ENCODE results near the gene CEP19. TPM values are rescaled to one million over a fixed set of nuclear protein-coding genes. Genes with fewer than 3 reads are reported as not detected.
"Not testable (repeated sequence)": the region's sequence is repeated elsewhere in the genome, so short reads cannot be mapped to it uniquely, and the experiment has no call there.

The CEP19 gene
- total RNA-seq, 1 donor from 2014 or later: 2.5 TPM

GRCh38 chr3:196753201-196753600 lies 41.2 kb upstream of the CEP19 start:
- H3K36me3 Mint-ChIP-seq (ENCODE audit: low read depth): peaks cover 10% of the 10 kb centered on the region
- no peaks in the 10 kb centered on the region for H3K27me3 Mint-ChIP-seq (ENCODE audit: low read depth)
- H3K27ac Mint-ChIP-seq (ENCODE audit: unreplicated experiment): peak overlapping the region; percentile 46
- peaks cover 42% of the 10 kb centered on the region for H3K4me1 Mint-ChIP-seq (ENCODE audit: low read depth)
- DNase-seq (ENCODE audit: low spot score): no peak
- H3K9me3 Mint-ChIP-seq (ENCODE audit: low read depth): peaks cover 9% of the 10 kb centered on the region
- TF ChIP-seq, protein P1, sequence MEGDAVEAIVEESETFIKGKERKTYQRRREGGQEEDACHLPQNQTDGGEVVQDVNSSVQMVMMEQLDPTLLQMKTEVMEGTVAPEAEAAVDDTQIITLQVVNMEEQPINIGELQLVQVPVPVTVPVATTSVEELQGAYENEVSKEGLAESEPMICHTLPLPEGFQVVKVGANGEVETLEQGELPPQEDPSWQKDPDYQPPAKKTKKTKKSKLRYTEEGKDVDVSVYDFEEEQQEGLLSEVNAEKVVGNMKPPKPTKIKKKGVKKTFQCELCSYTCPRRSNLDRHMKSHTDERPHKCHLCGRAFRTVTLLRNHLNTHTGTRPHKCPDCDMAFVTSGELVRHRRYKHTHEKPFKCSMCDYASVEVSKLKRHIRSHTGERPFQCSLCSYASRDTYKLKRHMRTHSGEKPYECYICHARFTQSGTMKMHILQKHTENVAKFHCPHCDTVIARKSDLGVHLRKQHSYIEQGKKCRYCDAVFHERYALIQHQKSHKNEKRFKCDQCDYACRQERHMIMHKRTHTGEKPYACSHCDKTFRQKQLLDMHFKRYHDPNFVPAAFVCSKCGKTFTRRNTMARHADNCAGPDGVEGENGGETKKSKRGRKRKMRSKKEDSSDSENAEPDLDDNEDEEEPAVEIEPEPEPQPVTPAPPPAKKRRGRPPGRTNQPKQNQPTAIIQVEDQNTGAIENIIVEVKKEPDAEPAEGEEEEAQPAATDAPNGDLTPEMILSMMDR (IDR thresholded peaks at IDR 0.05): no peak
- H3K4me3 Mint-ChIP-seq (ENCODE audit: unreplicated experiment): no peak overlapping the region

DNA sequence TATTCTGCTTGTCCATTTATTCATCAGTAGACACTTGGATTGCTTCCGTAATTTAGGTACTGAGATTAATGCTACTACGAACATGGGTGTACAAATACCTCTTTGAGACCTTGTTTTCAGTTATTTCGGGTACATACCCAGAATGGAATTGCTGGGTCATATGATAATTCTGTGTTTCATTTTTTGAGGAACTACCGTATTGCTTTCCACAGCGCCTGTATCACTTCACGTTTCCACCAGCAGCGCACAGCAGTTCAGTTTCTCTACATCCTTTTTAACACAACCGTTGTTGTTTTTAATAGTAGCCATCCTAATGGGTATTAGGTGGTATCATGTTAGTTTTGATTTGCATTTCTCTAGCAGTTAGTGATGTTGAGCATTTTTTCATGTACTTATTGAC lies 37.1 kb upstream of the CEP19 start:
- H3K36me3 Mint-ChIP-seq (ENCODE audit: low read depth): peaks cover 9% of the 10 kb centered on the region
- peaks cover 8% of the 10 kb centered on the region for H3K9me3 Mint-ChIP-seq (ENCODE audit: low read depth)
- no peak overlapping the region for H3K27ac Mint-ChIP-seq (ENCODE audit: unreplicated experiment)
- no peak for DNase-seq (ENCODE audit: low spot score)
- peaks cover 24% of the 10 kb centered on the region for H3K4me1 Mint-ChIP-seq (ENCODE audit: low read depth)
- H3K4me3 Mint-ChIP-seq (ENCODE audit: unreplicated experiment): no peak overlapping the region
- H3K27me3 Mint-ChIP-seq (ENCODE audit: low read depth): no peaks in the 10 kb centered on the region
- TF ChIP-seq, protein P1 (IDR thresholded peaks at IDR 0.05): no peak

DNA sequence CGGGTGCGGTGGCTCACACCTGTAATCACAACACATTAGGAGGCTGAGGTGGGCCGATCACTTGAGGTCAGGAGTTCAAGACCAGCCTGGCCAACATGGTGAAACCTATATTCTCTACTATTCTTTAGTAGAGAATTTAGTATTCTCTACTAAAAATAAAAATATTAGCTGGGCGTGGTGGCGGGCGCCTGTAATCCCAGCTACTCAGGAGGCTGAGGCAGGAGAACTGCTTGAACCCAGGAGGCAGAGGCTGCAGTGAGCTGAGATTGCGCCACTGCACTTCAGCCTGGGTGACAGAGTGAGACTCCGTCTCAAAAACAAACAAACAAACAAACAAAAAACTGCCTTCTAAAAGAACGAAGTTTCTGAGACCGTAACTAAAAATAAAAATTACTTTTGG lies 31.5 kb upstream of the CEP19 start:
- H3K27me3 Mint-ChIP-seq (ENCODE audit: low read depth); H3K36me3 Mint-ChIP-seq (ENCODE audit: low read depth); H3K4me3 Mint-ChIP-seq (ENCODE audit: unreplicated experiment); H3K27ac Mint-ChIP-seq (ENCODE audit: unreplicated experiment); H3K9me3 Mint-ChIP-seq (ENCODE audit: low read depth); DNase-seq (ENCODE audit: low spot score): not testable (repeated sequence)
- H3K4me1 Mint-ChIP-seq (ENCODE audit: low read depth): peaks cover 28% of the 10 kb centered on the region

- peaks cover 4% of the 10 kb centered on the region for H3K36me3 Mint-ChIP-seq (ENCODE audit: low read depth)
- peak overlapping the region; percentile 100 for H3K27ac Mint-ChIP-seq (ENCODE audit: unreplicated experiment)
- TF ChIP-seq, protein P1 (IDR thresholded peaks at IDR 0.05): no peak
- H3K4me3 Mint-ChIP-seq (ENCODE audit: unreplicated experiment): peak overlapping the region; percentile 97
- H3K27me3 Mint-ChIP-seq (ENCODE audit: low read depth): no peaks in the 10 kb centered on the region
- H3K9me3 Mint-ChIP-seq (ENCODE audit: low read depth): peaks cover 4% of the 10 kb centered on the region
- H3K4me1 Mint-ChIP-seq (ENCODE audit: low read depth): peaks cover 28% of the 10 kb centered on the region
- no peak for DNase-seq (ENCODE audit: low spot score)
Measured at GRCh38 chr3:196741249-196741889, 29.3 kb upstream of the CEP19 start.

GRCh38 chr3:196740481-196741248 lies 28.6 kb upstream of the CEP19 start:
- Mint-ChIP-seq H3K36me3 (ENCODE audit: low read depth) (peaks cover 4% of the 10 kb centered on the region), H3K4me3 (ENCODE audit: unreplicated experiment) (peak overlapping the region; percentile 97), H3K9me3 (ENCODE audit: low read depth) (peaks cover 4% of the 10 kb centered on the region)

More at GRCh38 chr3:196740481-196741248, 28.6 kb upstream of the CEP19 start:
- DNase-seq (ENCODE audit: low spot score): no peak
- peak overlapping the region; percentile 100 for H3K27ac Mint-ChIP-seq (ENCODE audit: unreplicated experiment)
- H3K4me1 Mint-ChIP-seq (ENCODE audit: low read depth): peaks cover 29% of the 10 kb centered on the region
- no peaks in the 10 kb centered on the region for H3K27me3 Mint-ChIP-seq (ENCODE audit: low read depth)
- TF ChIP-seq, protein P1 (IDR thresholded peaks at IDR 0.05): no peak

Data from chondrocyte (in vitro differentiated cells).